ENCODE results near the gene PIP5K1C. TPM values are rescaled to one million over a fixed set of nuclear protein-coding genes. Genes with fewer than 3 reads are reported as not detected.
A peak's percentile ranks its signal among the peaks of the same experiment; 100 is the strongest.

PIP5K1C gene
- total RNA-seq, 1 donor, result 8.4 TPM

GRCh38 chr19:3605361-3605760 lies 94.9 kb downstream of the PIP5K1C start:
- Histone ChIP-seq H3K4me3 (ENCODE audit: low read length) (no peak overlapping the region), H3K4me1 (ENCODE audit: insufficient read depth, low read length) (peaks cover 30% of the 10 kb centered on the region), H3K27me3 (ENCODE audit: insufficient read depth, low read length) (peaks cover 12% of the 10 kb centered on the region), H3K9me3 (ENCODE audit: low read depth, low read length) (no peaks in the 10 kb centered on the region)

DNA sequence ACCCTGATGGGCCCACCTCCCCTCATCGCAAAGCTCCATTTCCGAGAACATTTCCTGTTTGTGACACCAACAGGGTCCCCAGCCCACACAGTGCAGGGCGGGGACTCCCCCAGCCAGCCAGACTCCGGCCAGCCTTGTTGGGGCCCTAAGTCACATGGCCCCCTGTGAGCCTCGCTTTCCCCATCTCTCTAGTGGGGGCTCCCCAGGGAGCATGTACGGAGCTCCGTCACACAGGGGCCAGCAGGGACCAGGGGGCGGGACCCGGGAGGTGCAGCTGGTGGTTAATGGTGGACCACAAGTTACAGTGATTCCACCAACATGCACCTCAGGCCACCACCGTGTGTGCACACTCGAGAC lies 95.3 kb downstream of the PIP5K1C start:
- Histone ChIP-seq H3K4me1 (ENCODE audit: insufficient read depth, low read length) (peaks cover 30% of the 10 kb centered on the region), H3K9me3 (ENCODE audit: low read depth, low read length) (no peaks in the 10 kb centered on the region), H3K4me3 (ENCODE audit: low read length) (no peak overlapping the region), H3K27me3 (ENCODE audit: insufficient read depth, low read length) (peaks cover 12% of the 10 kb centered on the region)

DNA sequence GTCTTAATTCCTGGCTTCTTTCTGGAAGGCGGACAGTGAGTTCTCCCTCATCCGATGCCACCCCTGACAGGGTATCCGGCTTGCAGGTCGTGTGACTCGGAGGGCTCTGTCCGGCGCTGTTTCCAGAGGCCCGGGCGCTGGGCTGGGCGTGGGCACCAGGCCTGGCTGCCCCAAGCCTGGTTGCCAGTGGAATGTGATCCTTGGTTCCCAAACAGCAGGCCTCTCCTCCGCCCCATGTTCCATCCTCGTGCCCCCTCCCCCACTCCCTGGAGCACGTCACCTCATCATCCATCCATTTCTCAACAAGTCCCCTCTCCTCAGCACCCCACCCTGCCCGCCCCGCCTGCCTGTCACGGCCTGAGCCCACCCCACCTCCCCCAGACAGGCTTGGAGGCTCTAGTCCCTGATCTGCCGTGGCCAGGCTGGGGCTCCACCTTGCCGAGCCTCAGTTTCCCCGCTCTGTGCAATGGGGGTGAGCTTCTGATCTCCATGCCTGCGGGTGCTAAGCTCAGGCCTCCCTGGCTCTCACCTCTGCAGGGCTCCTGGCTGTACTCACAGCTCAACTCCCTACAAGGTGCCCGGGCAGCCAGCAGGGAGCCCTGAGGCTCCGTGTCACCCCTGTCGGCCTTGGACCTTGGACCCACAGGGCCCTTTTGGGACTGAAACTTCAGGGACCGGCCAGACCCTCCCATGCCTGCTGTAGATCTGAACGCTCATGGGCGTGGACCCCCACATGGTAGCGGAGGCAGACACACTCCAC lies 95.9 kb downstream of the PIP5K1C start:
- peaks cover 30% of the 10 kb centered on the region for H3K4me1 ChIP-seq (ENCODE audit: insufficient read depth, low read length)
- peaks cover 12% of the 10 kb centered on the region for H3K27me3 ChIP-seq (ENCODE audit: insufficient read depth, low read length)
- H3K4me3 ChIP-seq (ENCODE audit: low read length), result no peak overlapping the region
- no peaks in the 10 kb centered on the region for H3K9me3 ChIP-seq (ENCODE audit: low read depth, low read length)

GRCh38 chr19:3603121-3603811 lies 97.0 kb downstream of the PIP5K1C start:
- Histone ChIP-seq H3K4me3 (ENCODE audit: low read length) (no peak overlapping the region), H3K4me1 (ENCODE audit: insufficient read depth, low read length) (peaks cover 30% of the 10 kb centered on the region), H3K27me3 (ENCODE audit: insufficient read depth, low read length) (peaks cover 12% of the 10 kb centered on the region), H3K9me3 (ENCODE audit: low read depth, low read length) (no peaks in the 10 kb centered on the region)

GRCh38 chr19:3601021-3601420 lies 99.2 kb downstream of the PIP5K1C start:
- Histone ChIP-seq H3K9me3 (ENCODE audit: low read depth, low read length) (no peaks in the 10 kb centered on the region), H3K4me3 (ENCODE audit: low read length) (no peak overlapping the region), H3K27me3 (ENCODE audit: insufficient read depth, low read length) (peaks cover 9% of the 10 kb centered on the region), H3K4me1 (ENCODE audit: insufficient read depth, low read length) (peaks cover 15% of the 10 kb centered on the region)

DNA sequence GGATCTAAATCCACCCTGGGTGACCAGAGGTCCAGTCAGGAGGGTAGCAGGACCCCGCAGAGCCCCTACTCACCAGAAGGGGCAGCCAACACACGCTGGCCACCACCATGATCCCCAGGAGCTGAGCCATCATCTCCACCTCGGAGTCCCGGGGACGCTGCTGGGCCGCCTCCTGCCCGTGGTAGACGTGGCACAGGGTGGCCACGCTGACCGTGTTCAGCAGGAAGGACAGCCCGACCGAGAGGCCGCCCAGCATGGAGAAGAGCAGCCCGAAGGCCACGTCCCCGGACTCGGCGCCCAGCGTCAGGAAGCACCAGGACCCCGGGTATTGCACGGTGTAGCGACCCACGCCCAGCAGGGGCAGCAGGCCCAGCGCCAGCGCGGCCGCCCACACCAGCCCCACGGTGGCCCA lies 100.5 kb downstream of the PIP5K1C start:
- H3K9me3 ChIP-seq (ENCODE audit: low read depth, low read length), result no peaks in the 10 kb centered on the region
- H3K27me3 ChIP-seq (ENCODE audit: insufficient read depth, low read length), result no peaks in the 10 kb centered on the region
- H3K4me1 ChIP-seq (ENCODE audit: insufficient read depth, low read length), result peaks cover 4% of the 10 kb centered on the region
- no peak overlapping the region for H3K4me3 ChIP-seq (ENCODE audit: low read length)

- no peak overlapping the region for H3K4me3 ChIP-seq (ENCODE audit: low read length)
- no peaks in the 10 kb centered on the region for H3K27me3 ChIP-seq (ENCODE audit: insufficient read depth, low read length)
- no peaks in the 10 kb centered on the region for H3K4me1 ChIP-seq (ENCODE audit: insufficient read depth, low read length)
- no peaks in the 10 kb centered on the region for H3K9me3 ChIP-seq (ENCODE audit: low read depth, low read length)
Measured at GRCh38 chr19:3595521-3596061, 104.7 kb downstream of the PIP5K1C start.

- Histone ChIP-seq H3K4me3 (ENCODE audit: low read length) (no peak overlapping the region), H3K27me3 (ENCODE audit: insufficient read depth, low read length) (no peaks in the 10 kb centered on the region)
Measured at GRCh38 chr19:3593156-3593555, 107.1 kb downstream of the PIP5K1C start.

GRCh38 chr19:3591876-3592613 lies 108.2 kb downstream of the PIP5K1C start:
- H3K27me3 ChIP-seq (ENCODE audit: insufficient read depth, low read length), result no peaks in the 10 kb centered on the region
- no peak overlapping the region for H3K4me3 ChIP-seq (ENCODE audit: low read length)
- H3K9me3 ChIP-seq (ENCODE audit: low read depth, low read length), result no peaks in the 10 kb centered on the region
- H3K4me1 ChIP-seq (ENCODE audit: insufficient read depth, low read length), result no peaks in the 10 kb centered on the region

More at GRCh38 chr19:3593156-3593555, 107.1 kb downstream of the PIP5K1C start:
- Histone ChIP-seq H3K9me3 (ENCODE audit: low read depth, low read length) (no peaks in the 10 kb centered on the region), H3K4me1 (ENCODE audit: insufficient read depth, low read length) (no peaks in the 10 kb centered on the region)

- Histone ChIP-seq H3K4me1 (ENCODE audit: insufficient read depth, low read length) (peaks cover 1% of the 10 kb centered on the region), H3K27me3 (ENCODE audit: insufficient read depth, low read length) (no peaks in the 10 kb centered on the region), H3K4me3 (ENCODE audit: low read length) (no peak overlapping the region), H3K9me3 (ENCODE audit: low read depth, low read length) (no peaks in the 10 kb centered on the region)
Measured at GRCh38 chr19:3590991-3591659, 109.1 kb downstream of the PIP5K1C start.

GRCh38 chr19:3589949-3590348 lies 110.3 kb downstream of the PIP5K1C start:
- Histone ChIP-seq H3K4me1 (ENCODE audit: insufficient read depth, low read length) (peaks cover 6% of the 10 kb centered on the region), H3K27me3 (ENCODE audit: insufficient read depth, low read length) (peaks cover 3% of the 10 kb centered on the region), H3K4me3 (ENCODE audit: low read length) (no peak overlapping the region), H3K9me3 (ENCODE audit: low read depth, low read length) (no peaks in the 10 kb centered on the region)

GRCh38 chr19:3589439-3589838 lies 110.8 kb downstream of the PIP5K1C start:
- Histone ChIP-seq H3K4me3 (ENCODE audit: low read length) (no peak overlapping the region), H3K4me1 (ENCODE audit: insufficient read depth, low read length) (peaks cover 6% of the 10 kb centered on the region), H3K9me3 (ENCODE audit: low read depth, low read length) (no peaks in the 10 kb centered on the region), H3K27me3 (ENCODE audit: insufficient read depth, low read length) (peaks cover 3% of the 10 kb centered on the region)

- H3K9me3 ChIP-seq (ENCODE audit: low read depth, low read length), result no peaks in the 10 kb centered on the region
- peaks cover 3% of the 10 kb centered on the region for H3K27me3 ChIP-seq (ENCODE audit: insufficient read depth, low read length)
- H3K4me1 ChIP-seq (ENCODE audit: insufficient read depth, low read length), result peaks cover 6% of the 10 kb centered on the region
- no peak overlapping the region for H3K4me3 ChIP-seq (ENCODE audit: low read length)
Measured at GRCh38 chr19:3586707-3587346, 113.4 kb downstream of the PIP5K1C start.

GRCh38 chr19:3586127-3586626 lies 114.1 kb downstream of the PIP5K1C start:
- no peaks in the 10 kb centered on the region for H3K9me3 ChIP-seq (ENCODE audit: low read depth, low read length)
- peaks cover 6% of the 10 kb centered on the region for H3K4me1 ChIP-seq (ENCODE audit: insufficient read depth, low read length)
- H3K4me3 ChIP-seq (ENCODE audit: low read length), result peak overlapping the region; percentile 24
- peaks cover 3% of the 10 kb centered on the region for H3K27me3 ChIP-seq (ENCODE audit: insufficient read depth, low read length)

Measured in mononuclear cell (primary cell).